ENCODE data around the gene NAPG.
A peak's percentile ranks its signal among the peaks of the same experiment; 100 is the strongest.
"Not testable (repeated sequence)": the region's sequence is repeated elsewhere in the genome, so short reads cannot be mapped to it uniquely, and the experiment has no call there.

The NAPG gene

GRCh38 chr18:10546557-10547300 is 20.9 kb downstream of the NAPG start:
- peak; percentile 36 for DNase-seq (ENCODE audit: low spot score)

DNA sequence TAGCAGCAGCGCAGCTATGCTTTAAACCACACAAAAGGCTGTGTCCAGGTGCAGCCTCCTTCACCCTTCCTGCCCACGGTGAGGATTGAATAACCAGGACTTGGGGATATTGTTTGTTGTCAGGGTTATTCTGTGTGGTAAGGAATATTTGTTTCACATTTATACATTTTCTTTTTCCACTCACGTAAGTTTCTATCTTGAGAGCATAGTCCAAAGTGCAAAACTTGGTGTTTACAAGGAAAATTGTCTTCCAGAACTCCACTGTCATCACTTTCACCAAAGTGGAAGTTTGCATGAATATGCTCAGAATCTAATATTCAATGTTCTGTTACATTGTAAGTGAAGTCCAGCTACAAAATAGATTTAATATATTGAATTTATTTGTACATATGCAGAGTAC is 26.4 kb downstream of the NAPG start:
- DNase-seq (ENCODE audit: low spot score) = no peak

- DNase-seq (ENCODE audit: low spot score) = not testable (repeated sequence)
Measured at GRCh38 chr18:10556251-10556650, 30.4 kb downstream of the NAPG start.

DNA sequence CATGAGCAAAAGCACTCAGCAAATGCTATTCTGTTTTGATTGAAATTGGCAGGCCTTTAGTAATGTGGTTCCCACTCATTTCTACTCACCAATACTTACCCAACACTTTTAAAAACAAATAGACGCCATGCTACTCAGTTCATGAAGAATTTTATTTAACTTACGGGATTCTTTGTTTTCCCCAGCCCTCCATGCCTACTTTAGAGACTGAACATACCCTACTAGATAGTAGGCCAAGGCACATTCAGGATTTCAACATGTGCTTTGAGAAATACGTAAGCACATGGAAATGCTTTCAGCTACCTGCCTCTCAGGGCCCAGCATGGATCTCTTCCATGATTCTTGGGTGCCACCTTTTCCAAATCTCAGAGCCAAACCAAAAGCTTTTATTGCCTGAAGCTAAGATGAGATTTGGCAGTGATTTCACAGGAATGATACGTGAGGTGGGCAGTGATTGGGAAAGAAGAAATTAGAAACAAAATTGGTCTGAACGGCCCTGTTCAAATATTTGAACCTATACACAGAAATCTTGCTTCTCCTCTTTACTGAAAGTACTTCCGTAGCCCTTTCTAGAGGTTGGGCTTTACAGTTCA is 31.4 kb downstream of the NAPG start:
- no peak for DNase-seq (ENCODE audit: low spot score)

DNA sequence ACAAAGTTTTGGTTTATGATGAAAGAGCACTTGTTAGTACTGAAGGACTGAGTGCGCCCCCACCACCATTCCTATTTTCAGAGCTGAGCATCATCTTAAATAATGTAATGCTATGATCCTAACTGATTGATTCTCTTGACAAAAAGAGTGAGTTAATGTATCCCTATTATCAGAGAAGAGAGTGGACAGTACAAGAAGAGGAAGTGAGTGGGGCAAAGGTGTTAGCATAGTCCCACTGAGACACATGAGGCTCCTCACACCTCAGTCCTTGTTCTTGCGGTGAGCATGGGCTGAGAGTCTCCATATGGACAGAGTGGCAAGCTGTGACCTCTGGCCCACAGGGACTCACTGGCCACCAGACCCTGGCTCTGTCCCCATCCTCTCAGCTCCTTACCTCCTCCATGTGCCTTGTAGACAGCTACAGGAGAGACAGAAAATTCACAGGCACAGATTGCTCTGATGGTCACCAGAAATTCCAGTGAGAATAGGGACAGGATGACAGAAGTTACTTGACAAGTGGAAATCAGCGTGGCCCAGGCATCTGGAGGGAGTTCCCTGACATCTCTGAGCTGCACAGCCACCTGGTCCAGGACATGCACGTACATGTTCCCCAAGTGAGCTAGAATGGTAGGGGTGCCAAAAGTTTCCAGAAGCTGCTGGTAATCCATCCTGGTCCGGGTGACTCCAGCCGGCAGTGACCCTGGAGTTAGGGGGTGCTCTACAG is 32.6 kb downstream of the NAPG start:
- no peak for DNase-seq (ENCODE audit: low spot score)

DNA sequence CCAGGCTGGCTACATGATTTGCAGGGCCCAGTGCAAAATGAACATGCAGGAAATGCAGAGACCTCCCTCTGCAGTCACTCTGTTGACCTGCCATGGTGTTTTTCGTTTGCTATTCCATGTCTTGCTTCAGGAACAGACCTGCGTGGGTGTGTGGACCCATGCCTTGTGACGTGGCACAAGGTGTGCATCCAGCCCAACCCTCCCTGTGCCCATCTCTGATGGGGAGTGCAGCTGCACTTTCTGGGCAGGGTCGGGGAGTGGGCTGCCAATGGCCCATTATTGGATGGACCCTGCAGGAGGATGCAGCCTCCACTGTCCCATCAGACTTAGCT is 33.1 kb downstream of the NAPG start:
- DNase-seq (ENCODE audit: low spot score) = no peak

GRCh38 chr18:10559553-10560451 is 34.0 kb downstream of the NAPG start:
- peak; percentile 16 for DNase-seq (ENCODE audit: low spot score)

GRCh38 chr18:10560452-10561045 is 34.7 kb downstream of the NAPG start:
- peak; percentile 65 for DNase-seq (ENCODE audit: low spot score)

- DNase-seq (ENCODE audit: low spot score) = no peak
Measured at GRCh38 chr18:10562773-10563160, 36.9 kb downstream of the NAPG start.

- no peak for DNase-seq (ENCODE audit: low spot score)
Measured at GRCh38 chr18:10563886-10564285, 38.1 kb downstream of the NAPG start.

DNA sequence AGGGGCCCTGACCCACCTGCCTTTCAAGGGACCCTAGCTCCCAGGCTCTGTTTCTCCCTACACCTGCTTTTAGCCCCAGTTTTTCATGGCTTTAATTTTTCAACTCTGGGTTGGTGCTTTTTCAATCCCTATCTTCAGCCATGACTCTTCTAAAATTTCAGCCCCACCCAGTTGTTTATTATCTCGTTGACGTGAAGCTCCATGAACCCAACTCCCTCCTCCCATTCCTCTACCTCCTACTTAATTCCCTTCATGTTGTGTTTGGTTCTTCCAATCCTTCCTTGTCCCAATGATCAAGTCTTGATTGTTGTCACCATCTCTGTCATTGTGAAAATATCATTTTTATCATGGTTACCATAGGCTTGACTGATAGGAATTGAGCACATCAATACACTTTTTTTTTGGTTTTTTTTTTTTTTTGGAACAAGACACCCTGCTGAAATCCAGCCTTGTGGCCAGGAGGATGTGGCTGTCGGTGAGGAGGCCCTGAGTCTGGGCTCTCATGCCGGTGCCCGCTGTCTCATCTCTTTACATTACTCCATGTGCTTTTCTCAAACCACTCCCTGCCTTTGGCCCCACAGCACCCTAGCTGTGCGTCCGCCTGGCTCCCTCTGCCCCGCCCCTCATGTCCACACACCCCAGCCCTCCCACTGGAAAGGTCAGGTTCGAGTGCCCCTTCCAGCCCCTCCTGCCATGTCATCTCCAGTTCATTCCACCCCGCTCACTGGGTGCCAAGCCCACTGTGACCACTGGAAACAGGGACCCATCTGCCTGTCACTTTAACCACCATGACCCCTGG is 39.3 kb downstream of the NAPG start:
- no peak for DNase-seq (ENCODE audit: low spot score)

- no peak for DNase-seq (ENCODE audit: low spot score)
Measured at GRCh38 chr18:10565835-10566234, 40.0 kb downstream of the NAPG start.

GRCh38 chr18:10566390-10566789 is 40.6 kb downstream of the NAPG start:
- DNase-seq (ENCODE audit: low spot score) = no peak

DNA sequence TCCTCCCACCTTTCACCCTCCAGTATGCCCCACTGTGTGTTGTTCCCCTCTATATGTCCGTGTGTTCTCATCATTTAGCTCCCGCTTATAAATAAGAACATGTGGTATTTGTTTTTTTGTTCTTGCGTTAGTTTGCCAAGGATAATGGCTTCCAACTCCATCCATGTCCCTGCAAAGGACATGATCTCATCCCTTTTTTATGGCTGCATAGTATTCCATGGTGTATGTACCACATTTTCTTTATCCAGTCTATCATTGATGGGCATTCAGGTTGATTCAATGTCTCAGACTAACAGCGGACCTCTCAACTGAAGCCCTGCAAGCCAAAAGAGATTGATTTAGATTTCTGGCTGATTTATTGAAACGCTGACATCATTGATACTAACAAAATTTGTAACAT is 44.1 kb downstream of the NAPG start:
- DNase-seq (ENCODE audit: low spot score) = not testable (repeated sequence)

GRCh38 chr18:10570622-10571021 is 44.8 kb downstream of the NAPG start:
- no peak for DNase-seq (ENCODE audit: low spot score)

- no peak for DNase-seq (ENCODE audit: low spot score)
Measured at GRCh38 chr18:10571537-10571936, 45.7 kb downstream of the NAPG start.

GRCh38 chr18:10573261-10573660 is 47.4 kb downstream of the NAPG start:
- not testable (repeated sequence) for DNase-seq (ENCODE audit: low spot score)

DNA sequence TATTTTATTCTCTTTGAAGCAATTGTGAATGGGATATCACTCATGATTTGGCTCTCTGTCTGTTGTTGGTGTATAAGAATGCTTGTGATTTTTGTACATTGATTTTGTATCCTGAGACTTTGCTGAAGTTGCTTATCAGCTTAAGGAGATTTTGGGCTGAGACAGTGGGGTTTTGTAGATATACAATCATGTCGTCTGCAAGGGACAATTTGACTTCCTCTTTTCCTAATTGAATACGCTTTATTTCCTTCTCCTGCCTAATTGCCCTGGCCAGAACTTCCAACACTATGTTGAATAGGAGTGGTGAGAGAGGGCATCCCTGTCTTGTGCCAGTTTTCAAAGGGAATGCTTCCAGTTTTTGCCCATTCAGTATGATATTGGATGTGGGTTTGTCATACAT is 48.6 kb downstream of the NAPG start:
- DNase-seq (ENCODE audit: low spot score) = not testable (repeated sequence)

DNA sequence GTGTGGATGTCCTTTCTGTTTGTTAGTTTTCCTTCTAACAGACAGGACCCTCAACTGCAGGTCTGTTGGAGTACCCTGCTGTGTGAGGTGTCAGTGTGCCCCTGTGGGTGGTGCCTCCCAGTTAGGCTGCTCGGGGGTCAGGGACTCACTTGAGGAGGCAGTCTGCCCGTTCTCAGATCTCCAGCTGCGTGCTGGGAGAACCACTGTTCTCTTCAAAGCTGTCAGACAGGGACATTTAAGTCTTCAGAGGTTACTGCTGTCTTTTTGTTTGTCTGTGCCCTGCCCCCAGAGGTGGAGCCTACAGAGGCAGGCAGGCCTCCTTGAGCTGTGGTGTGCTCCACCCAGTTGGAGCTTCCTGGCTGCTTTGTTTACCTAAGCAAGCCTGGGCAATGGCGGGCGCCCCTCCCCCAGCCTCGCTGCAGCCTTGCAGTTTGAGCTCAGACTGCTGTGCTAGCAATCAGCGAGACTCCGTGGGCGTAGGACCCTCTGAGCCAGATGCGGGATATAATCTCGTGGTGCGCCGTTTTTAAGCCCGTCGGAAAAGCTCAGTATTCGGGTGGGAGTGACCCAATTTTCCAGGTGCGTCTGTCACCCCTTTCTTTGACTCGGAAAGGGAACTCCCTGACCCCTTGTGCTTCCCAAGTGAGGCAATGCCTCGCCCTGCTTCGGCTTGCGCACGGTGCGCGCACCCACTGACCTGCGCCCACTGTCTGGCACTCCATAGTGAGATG is 52.2 kb downstream of the NAPG start:
- not testable (repeated sequence) for DNase-seq (ENCODE audit: low spot score)

DNA sequence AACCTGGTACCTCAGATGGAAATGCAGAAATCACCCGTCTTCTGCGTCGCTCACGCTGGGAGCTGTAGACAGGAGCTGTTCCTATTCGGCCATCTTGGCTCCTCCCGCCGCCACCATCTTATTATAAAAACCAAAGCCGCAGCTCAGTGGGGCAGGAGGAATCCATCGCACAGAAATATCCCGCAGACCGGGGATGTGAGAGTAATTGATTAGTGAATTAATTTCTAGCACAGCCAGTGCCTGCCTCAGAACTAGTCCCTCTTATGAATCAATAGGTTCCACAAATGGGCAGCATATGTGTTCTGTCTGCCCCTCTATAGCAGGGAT is 52.7 kb downstream of the NAPG start:
- DNase-seq (ENCODE audit: low spot score) = not testable (repeated sequence)

Measured in putamen (tissue), 1 donor.